Fibroblast of the aortic adventitia (primary cell): ENCODE measurements around the gene CASP3. TPM values are rescaled to one million over a fixed set of nuclear protein-coding genes. Genes with fewer than 3 reads are reported as not detected.
"Not testable (repeated sequence)": the region's sequence is repeated elsewhere in the genome, so short reads cannot be mapped to it uniquely, and the experiment has no call there.

Experiments
- DNase-seq: peaks from one replicate; pipeline ENCODE4 v3.0.0-alpha.2; 2010; ENCODE audit warnings: low read depth
- H3K4me3 ChIP-seq: 2 replicates; pipeline ENCODE4 v1.5.1; 2011; ENCODE audit warnings: low read depth, mild to moderate bottlenecking, control low read depth, low read length, moderate library complexity
- CTCF ChIP-seq: IDR thresholded peaks from 2 replicates; pipeline ENCODE4 v1.5.1; 2011; ENCODE audit warnings: mild to moderate bottlenecking, low read length, control low read depth, inconsistent platforms; ENCODE audit not compliant: insufficient read depth
- total RNA-seq: library from RNA; depleted of rRNA; stranded (reverse); fragments of >200 nt; gene quantifications from 2 replicates; pipeline ENCODE4 v1.2.3, GENCODE V29; 2012; ENCODE audit warnings: low replicate concordance

The CASP3 gene
- total RNA-seq, 1 donor, result 36.2 TPM

DNA sequence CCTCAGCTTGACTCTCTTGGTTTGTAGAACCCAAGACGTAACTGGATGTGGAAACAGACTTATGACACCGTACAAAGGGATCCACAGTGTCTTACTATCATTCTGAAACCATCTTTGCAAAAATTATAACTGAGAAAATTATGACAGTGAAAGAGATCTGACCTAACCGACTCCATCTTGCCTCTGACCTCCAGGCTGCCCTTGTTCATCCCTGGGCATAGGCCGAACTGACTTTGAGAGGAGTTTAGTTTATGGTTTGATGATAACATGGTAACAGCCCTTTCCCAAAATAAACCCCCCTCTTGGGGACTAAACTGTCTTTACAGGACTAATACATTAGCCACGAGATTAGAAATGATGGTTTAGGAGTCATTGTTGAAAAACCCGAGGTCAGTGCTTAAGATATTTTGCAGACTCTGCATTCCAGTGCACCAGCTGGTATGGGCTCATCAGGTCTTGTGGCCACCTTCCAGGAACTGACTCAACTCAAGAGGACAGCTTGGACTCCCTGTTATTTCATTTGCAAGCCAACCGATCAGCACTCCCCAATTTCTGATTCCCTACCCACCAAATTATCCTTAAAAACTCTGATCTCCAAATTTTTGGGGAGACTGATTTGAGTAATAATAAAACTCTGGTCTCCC is 49.6 kb downstream of the CASP3 start:
- DNase-seq, result peak; percentile 91
- TF ChIP-seq CTCF, result no peak
- no peak overlapping the region for H3K4me3 ChIP-seq

- peak; percentile 86 for DNase-seq
- no peak for TF ChIP-seq CTCF
- no peak overlapping the region for H3K4me3 ChIP-seq
Measured at GRCh38 chr4:184598753-184599491, 50.3 kb downstream of the CASP3 start.

GRCh38 chr4:184596617-184597185 is 52.5 kb downstream of the CASP3 start:
- no peak overlapping the region for H3K4me3 ChIP-seq
- TF ChIP-seq CTCF, result no peak
- DNase-seq, result peak; percentile 49

DNA sequence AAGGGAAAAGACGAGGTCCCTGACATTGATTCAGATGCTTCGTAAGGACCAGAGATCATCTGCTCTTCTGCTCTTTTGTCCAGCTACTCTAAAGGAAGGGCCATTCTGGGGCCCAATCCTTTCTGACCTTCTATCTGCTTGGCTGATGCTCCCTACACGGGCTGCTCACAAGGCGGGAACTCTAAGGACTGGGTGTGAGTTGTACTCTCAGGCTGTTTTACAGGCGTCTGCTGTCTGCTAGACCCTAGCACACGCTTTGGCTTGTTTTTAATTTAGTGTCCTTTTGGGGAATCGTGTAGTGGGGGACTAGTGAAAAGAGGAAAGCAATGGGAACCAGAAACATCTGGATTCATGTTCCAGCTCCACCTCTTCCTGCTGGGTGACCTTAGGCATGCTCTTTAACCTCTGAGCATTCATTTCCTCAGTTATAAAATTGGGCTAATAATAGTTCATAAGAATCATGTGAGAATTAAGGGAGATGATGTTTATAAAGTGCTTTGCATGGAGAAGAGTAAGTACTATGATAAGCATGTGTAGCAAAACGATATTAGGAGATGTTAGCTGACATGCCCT is 53.1 kb downstream of the CASP3 start:
- TF ChIP-seq CTCF, result no peak
- DNase-seq, result no peak

GRCh38 chr4:184595430-184595829 is 53.8 kb downstream of the CASP3 start:
- TF ChIP-seq CTCF, result no peak
- DNase-seq, result no peak
- no peak overlapping the region for H3K4me3 ChIP-seq

More for the DNA sequence above, 53.1 kb downstream of the CASP3 start:
- no peak overlapping the region for H3K4me3 ChIP-seq

DNA sequence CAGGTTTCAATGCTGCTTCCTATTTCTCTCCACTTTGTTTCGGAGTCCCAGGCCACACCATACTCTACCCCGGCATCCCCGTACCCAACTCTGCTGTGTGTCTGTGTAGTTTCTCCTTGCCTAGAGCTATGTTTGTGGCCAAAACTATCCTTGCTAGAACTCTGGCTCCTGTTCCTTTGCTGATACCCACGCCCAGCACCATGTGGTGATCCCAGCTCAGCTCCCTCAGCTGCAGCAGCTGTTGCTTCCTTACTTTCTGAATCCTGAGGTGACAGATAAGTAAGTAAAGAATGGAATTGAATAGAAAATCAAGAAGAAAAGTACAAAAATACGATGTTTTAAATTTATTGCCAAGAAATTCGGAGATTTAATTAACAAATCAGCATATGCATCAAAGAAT is 55.8 kb downstream of the CASP3 start:
- no peak overlapping the region for H3K4me3 ChIP-seq
- no peak for TF ChIP-seq CTCF
- DNase-seq, result no peak

DNA sequence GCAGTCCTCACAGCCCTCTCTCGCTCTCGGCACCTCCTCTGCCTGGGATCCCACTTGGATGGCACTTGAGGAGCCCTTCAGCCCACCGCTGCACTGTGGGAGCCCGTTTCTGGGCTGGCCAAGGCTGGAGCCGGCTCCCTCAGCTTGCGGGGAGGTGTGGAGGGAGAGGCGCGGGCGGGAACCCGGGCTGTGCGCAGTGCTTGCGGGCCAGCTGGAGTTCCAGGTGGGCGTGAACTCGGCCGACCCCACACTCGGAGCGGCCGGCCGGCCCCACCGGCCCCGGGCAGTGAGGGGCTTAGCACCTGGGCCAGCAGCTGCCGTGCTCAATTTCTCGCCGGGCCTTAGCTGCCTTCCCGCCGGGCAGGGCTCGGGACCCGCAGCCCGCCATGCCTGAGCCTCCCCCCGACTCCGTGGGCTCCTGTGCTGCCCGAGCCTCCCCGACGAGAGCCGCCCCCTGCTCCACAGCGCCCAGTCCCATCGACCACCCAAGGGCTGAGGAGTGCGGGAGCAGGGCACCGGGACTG is 57.4 kb downstream of the CASP3 start:
- not testable (repeated sequence) for H3K4me3 ChIP-seq, DNase-seq
